ENCODE results near the gene POLG.

POLG gene

DNA sequence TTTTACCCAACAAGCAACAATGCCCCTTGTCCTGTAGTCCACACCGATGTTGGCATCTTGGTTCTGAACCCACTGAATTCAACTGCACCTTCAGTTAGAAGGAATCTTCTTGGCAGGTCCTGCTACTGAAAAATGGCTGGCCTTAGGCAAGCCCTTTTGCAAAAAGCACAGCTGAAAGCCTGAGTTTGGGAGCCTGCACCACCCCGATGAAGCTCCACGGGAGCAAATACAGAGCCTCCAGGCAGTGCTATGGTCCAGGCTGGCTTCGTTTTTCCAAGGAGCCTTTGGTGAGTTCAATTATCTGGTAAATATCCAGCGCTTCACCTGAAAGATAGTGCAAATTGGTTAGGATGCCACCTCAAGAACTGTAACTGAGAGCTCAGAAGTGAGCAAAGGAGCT, 18.1 kb downstream of the POLG start:
- intact Hi-C loops (cut with DNase I; ENCODE audit: low total_unique reads) = loop anchor here (10.0 kb wide), 1 partner anchor 112 kb away; no protein-coding TSS in a partner anchor
- no peak for DNase-seq
- Histone ChIP-seq H3K9me3 (no peaks in the 10 kb centered on the region), H3K27ac (no peak overlapping the region), H3K27me3 (no peaks in the 10 kb centered on the region), H3K4me3 (no peak overlapping the region), H3K4me1 (peaks cover 0 to 6% (median under 1%) of the 10 kb centered on the region in 4 donors), H3K36me3 (peaks cover 66 to 70% (median 66%) of the 10 kb centered on the region in 3 donors)
- TF ChIP-seq, protein P1, sequence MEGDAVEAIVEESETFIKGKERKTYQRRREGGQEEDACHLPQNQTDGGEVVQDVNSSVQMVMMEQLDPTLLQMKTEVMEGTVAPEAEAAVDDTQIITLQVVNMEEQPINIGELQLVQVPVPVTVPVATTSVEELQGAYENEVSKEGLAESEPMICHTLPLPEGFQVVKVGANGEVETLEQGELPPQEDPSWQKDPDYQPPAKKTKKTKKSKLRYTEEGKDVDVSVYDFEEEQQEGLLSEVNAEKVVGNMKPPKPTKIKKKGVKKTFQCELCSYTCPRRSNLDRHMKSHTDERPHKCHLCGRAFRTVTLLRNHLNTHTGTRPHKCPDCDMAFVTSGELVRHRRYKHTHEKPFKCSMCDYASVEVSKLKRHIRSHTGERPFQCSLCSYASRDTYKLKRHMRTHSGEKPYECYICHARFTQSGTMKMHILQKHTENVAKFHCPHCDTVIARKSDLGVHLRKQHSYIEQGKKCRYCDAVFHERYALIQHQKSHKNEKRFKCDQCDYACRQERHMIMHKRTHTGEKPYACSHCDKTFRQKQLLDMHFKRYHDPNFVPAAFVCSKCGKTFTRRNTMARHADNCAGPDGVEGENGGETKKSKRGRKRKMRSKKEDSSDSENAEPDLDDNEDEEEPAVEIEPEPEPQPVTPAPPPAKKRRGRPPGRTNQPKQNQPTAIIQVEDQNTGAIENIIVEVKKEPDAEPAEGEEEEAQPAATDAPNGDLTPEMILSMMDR (IDR thresholded peaks at IDR 0.05) = no peak

DNA sequence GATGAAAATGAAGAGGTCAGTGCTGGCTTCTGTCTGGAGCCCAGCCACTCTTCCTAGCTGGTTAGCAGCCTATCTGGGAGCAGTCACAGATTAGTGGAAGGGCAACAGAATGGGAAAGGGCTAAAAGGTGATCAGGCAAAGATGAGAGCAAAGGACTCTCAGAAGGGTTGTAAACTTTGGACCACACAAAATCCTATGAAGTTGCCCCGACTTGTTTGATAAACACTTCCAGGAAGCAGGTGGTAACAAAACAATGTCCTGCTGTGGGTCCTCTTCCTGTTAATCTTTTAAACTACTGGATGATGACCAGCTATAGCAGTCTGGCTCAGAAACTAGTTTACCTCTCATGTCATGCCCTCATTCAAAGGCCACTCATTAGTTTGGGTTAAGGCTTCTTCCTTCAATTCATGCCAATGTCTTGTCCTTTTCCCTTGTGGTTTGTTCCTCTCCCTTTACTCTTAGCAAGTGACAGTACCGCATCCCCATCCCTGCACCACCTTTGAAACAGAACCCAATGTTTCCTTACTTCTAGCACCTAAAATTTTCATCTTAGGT, 19.2 kb downstream of the POLG start:
- H3K27ac ChIP-seq = no peak overlapping the region
- H3K36me3 ChIP-seq = peaks cover 55 to 59% (median 55%) of the 10 kb centered on the region in 3 donors
- no peak for DNase-seq
- H3K9me3 ChIP-seq = no peaks in the 10 kb centered on the region
- H3K4me1 ChIP-seq = peaks cover 0 to 13% (median 3%) of the 10 kb centered on the region in 4 donors
- intact Hi-C loops (cut with DNase I; ENCODE audit: low total_unique reads) = loop anchor here (10.0 kb wide), 1 partner anchor 111 kb away; no protein-coding TSS in a partner anchor
- no peaks in the 10 kb centered on the region for H3K27me3 ChIP-seq
- H3K4me3 ChIP-seq = no peak overlapping the region
- TF ChIP-seq, protein P1 (IDR thresholded peaks at IDR 0.05) = no peak

DNA sequence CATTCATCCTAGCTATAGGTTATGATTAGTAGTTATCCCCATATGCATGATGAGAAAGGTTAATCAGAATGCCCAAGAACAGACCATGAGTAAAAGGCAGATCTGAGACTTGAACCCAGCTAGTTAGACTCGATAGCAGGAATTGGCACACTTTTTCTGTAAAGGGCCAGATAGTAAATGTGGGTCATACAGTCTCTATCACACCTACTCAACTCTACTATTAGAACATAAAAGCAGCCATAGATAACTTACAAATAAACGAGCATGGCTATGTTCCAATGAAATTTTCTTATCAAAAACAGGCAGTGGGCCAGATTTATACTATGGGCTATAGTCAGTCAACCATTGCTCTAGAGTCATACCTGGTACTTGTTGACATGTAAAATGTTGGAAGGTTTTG, 24.6 kb downstream of the POLG start:
- intact Hi-C loops (cut with DNase I; ENCODE audit: low total_unique reads) = loop anchor here (10.0 kb wide), 1 partner anchor 105 kb away; no protein-coding TSS in a partner anchor
- DNase-seq = no peak
- Histone ChIP-seq H3K36me3 (peaks cover 2 to 5% (median 4%) of the 10 kb centered on the region in 3 donors), H3K4me1 (peaks cover 0 to 13% (median 3%) of the 10 kb centered on the region in 4 donors), H3K4me3 (no peak overlapping the region), H3K9me3 (no peaks in the 10 kb centered on the region), H3K27me3 (no peaks in the 10 kb centered on the region), H3K27ac (no peak overlapping the region)
- TF ChIP-seq, protein P1 (IDR thresholded peaks at IDR 0.05) = no peak

DNA sequence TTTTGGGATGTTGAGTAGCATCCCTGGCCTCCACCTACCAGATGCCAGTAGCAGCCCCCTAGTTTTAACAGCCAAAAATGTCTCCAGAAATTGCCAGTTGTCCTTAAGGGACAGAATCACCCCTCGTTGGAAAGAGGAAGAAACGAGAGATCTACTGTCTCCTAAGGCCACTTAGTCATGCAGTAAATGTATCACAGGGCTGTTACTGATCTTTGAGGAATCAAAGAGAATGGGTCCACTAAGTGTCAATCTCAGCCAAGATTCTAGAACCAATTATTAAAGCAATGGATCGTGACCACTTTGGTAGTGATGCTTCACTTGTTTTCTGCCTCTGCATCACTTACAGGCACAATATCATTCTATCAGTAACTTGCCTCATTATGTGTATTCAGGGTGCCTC, 26.4 kb downstream of the POLG start:
- no peaks in the 10 kb centered on the region for H3K27me3 ChIP-seq
- H3K4me3 ChIP-seq = no peak overlapping the region
- no peaks in the 10 kb centered on the region for H3K9me3 ChIP-seq
- no peaks in the 10 kb centered on the region for H3K36me3 ChIP-seq
- no peak for DNase-seq
- TF ChIP-seq, protein P1 (IDR thresholded peaks at IDR 0.05) = no peak
- H3K27ac ChIP-seq = no peak overlapping the region
- intact Hi-C loops (cut with DNase I; ENCODE audit: low total_unique reads) = no loop called here
- H3K4me1 ChIP-seq = peaks cover 0 to 13% (median 3%) of the 10 kb centered on the region in 4 donors

DNA sequence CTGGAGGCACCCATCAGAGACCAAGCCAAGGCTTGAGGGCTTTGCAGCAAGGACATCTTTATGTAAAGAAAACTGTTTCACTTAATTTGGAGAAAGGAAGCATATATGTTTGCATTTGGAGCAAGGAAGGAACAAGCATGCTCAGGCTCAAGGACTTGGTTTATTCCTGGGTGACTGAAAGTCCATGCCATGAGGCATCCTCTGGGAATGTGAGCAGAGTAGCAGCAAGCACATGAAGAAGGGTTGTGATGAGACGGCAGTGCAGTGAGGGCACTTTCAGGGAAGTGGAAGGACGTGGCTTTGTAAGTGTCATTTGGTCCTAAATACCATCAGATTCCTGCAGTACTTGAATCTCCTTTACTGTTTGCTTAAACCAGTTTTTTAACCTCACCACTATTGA, 26.8 kb downstream of the POLG start:
- Histone ChIP-seq H3K27ac (no peak overlapping the region), H3K4me3 (no peak overlapping the region), H3K36me3 (no peaks in the 10 kb centered on the region), H3K9me3 (no peaks in the 10 kb centered on the region), H3K27me3 (no peaks in the 10 kb centered on the region), H3K4me1 (peaks cover 0 to 13% (median 3%) of the 10 kb centered on the region in 4 donors)
- intact Hi-C loops (cut with DNase I; ENCODE audit: low total_unique reads) = no loop called here
- TF ChIP-seq, protein P1 (IDR thresholded peaks at IDR 0.05) = no peak
- DNase-seq = no peak

Measured in tibial artery (tissue), 4 donors.